Endothelial cell of umbilical vein (primary cell): ENCODE data around the gene NPIPA1. TPM values are rescaled to one million over a fixed set of nuclear protein-coding genes. Genes with fewer than 3 reads are reported as not detected.
"Not testable (repeated sequence)": the region's sequence is repeated elsewhere in the genome, so short reads cannot be mapped to it uniquely, and the experiment has no call there.

Source experiments
- BruUV-seq: library from RNA; stranded (reverse); fragments of 400-500 nt; replicated peaks from 2 replicates; lab custom pipeline; 2021; lab: Mats Ljungman, UMichigan
- CTCF ChIA-PET: fragments of 300-600, 350-600 bp; sonication (Branson Sonifier 250); formaldehyde crosslinking; loops from one replicate; lab custom pipeline; 2021; ENCODE audit warnings: antibody characterized with exemption, inconsistent platforms; lab: Charles Lee
- POLR2A ChIA-PET: fragments of 300-600, 350-600 bp; sonication (Branson Sonifier 250); formaldehyde crosslinking; loops from one replicate; lab custom pipeline; 2021; ENCODE audit warnings: antibody characterized with exemption, inconsistent platforms; lab: Charles Lee
- DNase-seq: peaks from one replicate; pipeline ENCODE4 v3.0.0-alpha.2; 2011; ENCODE audit warnings: low read depth, low spot score
- FAIRE-seq: peaks from 2 replicates; lab custom pipeline; 2011; peaks lifted over from hg19 to GRCh38; lab: Jason Lieb, UNC
- H2AFZ ChIP-seq: 2 replicates; pipeline ENCODE4 v1.6.0; 2012; ENCODE audit warnings: low read depth, low read length, control low read depth, inconsistent platforms
- H3K27ac ChIP-seq: 2 replicates; pipeline ENCODE4 v1.5.1; 2011; ENCODE audit warnings: low read depth, mild to moderate bottlenecking, control low read depth, low read length, moderate library complexity; ENCODE audit not compliant: insufficient read depth
- H3K27me3 ChIP-seq, 2 experiments: 2 replicates each; pipeline versions ENCODE4 v1.6.0 to v1.6.1; 2011; ENCODE audit warnings: low read length in 2 of 2, mixed read lengths in 1 of 2; ENCODE audit not compliant: control insufficient read depth in 2 of 2, insufficient read depth in 2 of 2
- H3K36me3 ChIP-seq, 2 experiments: 2 replicates in 1 of 2; 3 replicates in 1 of 2; pipeline ENCODE4 v1.5.1; 2011; ENCODE audit warnings: low read length in 2 of 2, mild to moderate bottlenecking in 1 of 2, moderate library complexity in 1 of 2; ENCODE audit not compliant: control insufficient read depth in 2 of 2, insufficient read depth in 2 of 2; ENCODE audit errors: extremely low read depth in 1 of 2
- H3K4me1 ChIP-seq: 3 replicates; pipeline ENCODE4 v1.5.1; 2011; ENCODE audit warnings: mild to moderate bottlenecking, low read length; ENCODE audit not compliant: control insufficient read depth, insufficient read depth; ENCODE audit errors: extremely low read depth
- H3K4me2 ChIP-seq: 2 replicates; pipeline ENCODE4 v1.6.1; 2011; ENCODE audit warnings: low read length, control low read depth, mixed read lengths; ENCODE audit not compliant: insufficient read depth
- H3K4me3 ChIP-seq, 3 experiments: fragments of 200-600 bp in 1 of 3; sonication (generic), shearing (Covaris generic) in 1 of 3; replicated peaks in 1 of 3; 2 replicates each; pipeline ENCODE4 v1.5.1; 2011 to 2016; ENCODE audit warnings: control low read depth in 3 of 3, low read length in 3 of 3, mild to moderate bottlenecking in 2 of 3, inconsistent platforms in 1 of 3, low read depth in 1 of 3, moderate library complexity in 1 of 3; ENCODE audit not compliant: insufficient read depth in 1 of 3
- H3K79me2 ChIP-seq: 2 replicates; pipeline ENCODE4 v1.6.0; 2012; ENCODE audit warnings: low read length, inconsistent platforms; ENCODE audit not compliant: control insufficient read depth, insufficient read depth
- H3K9ac ChIP-seq: replicated peaks from 2 replicates; pipeline ENCODE3; 2011; ENCODE audit warnings: low read length, control low read depth; ENCODE audit not compliant: insufficient read depth; ENCODE audit errors: extremely low read depth
- H3K9me1 ChIP-seq: replicated peaks from 3 replicates; pipeline ENCODE4 v1.6.0; 2011; ENCODE audit warnings: mild to moderate bottlenecking, low read length; ENCODE audit not compliant: control insufficient read depth, insufficient read depth; ENCODE audit errors: extremely low read depth
- H3K9me3 ChIP-seq: replicated peaks from 2 replicates; pipeline ENCODE4 v1.5.1; 2012; ENCODE audit warnings: low read length, inconsistent platforms; ENCODE audit not compliant: control insufficient read depth, insufficient read depth
- H4K20me1 ChIP-seq: replicated peaks from 2 replicates; pipeline ENCODE3; 2011; ENCODE audit warnings: mild to moderate bottlenecking, low read length; ENCODE audit not compliant: control insufficient read depth, insufficient read depth; ENCODE audit errors: extremely low read depth
- dilution Hi-C: fragments of 300-500 bp; cut with MboI; formaldehyde crosslinking; loops from one replicate; pipeline ENCODE4 v1.15.0; 2019; ENCODE audit warnings: low sequenced_read_pairs; ENCODE audit not compliant: extremely low pct_ligation_motif_present
- intact Hi-C: fragments of 100-400 bp; cut with micrococcal nuclease; formaldehyde crosslinking; loops from one replicate; pipeline ENCODE4 v1.10.0; 2022
- polyA plus RNA-seq, 4 experiments: library from polyadenylated mRNA; depleted of rRNA in 3 of 4; stranded (reverse) in 3 of 4; unstranded in 1 of 4; fragments of >200 nt; gene quantifications; 2 replicates each; pipeline versions ENCODE4 v1.2.1 to v1.2.3, GENCODE V29; 2011 to 2012; ENCODE audit warnings: missing spikeins in 1 of 4
- total RNA-seq: library from RNA; stranded (reverse); gene quantifications from 2 replicates; pipeline ENCODE4 v1.2.3, GENCODE V29; 2021

NPIPA1 gene
- total and polyA plus RNA-seq, 2 donors (not counting 3 experiments of a cell fraction or from before 2014, with no cell fraction given), result 53.2 to 96.1 TPM

- CTCF ChIA-PET, H2AFZ ChIP-seq, H3K9me1 ChIP-seq, BruUV-seq, H3K4me2 ChIP-seq, H3K4me1 ChIP-seq, H4K20me1 ChIP-seq, H3K27ac ChIP-seq, FAIRE-seq, H3K9ac ChIP-seq, dilution Hi-C loops, H3K9me3 ChIP-seq, H3K36me3 ChIP-seq, H3K27me3 ChIP-seq, H3K4me3 ChIP-seq, DNase-seq: not testable (repeated sequence)
- POLR2A ChIA-PET, result interaction anchor here (0.7 kb wide), 1 partner anchor 75 kb away, joined by 4 read pairs; no protein-coding TSS in a partner anchor
- peaks cover 11% of the 10 kb centered on the region for H3K79me2 ChIP-seq
- intact Hi-C loops, result loop anchor here (5.0 to 10.0 kb wide), 2 partner anchors 41 to 83 kb away; partner anchors contain the start of gene NTAN1
Measured at GRCh38 chr16:14971621-14972228, 34.5 kb downstream of the NPIPA1 start.

DNA sequence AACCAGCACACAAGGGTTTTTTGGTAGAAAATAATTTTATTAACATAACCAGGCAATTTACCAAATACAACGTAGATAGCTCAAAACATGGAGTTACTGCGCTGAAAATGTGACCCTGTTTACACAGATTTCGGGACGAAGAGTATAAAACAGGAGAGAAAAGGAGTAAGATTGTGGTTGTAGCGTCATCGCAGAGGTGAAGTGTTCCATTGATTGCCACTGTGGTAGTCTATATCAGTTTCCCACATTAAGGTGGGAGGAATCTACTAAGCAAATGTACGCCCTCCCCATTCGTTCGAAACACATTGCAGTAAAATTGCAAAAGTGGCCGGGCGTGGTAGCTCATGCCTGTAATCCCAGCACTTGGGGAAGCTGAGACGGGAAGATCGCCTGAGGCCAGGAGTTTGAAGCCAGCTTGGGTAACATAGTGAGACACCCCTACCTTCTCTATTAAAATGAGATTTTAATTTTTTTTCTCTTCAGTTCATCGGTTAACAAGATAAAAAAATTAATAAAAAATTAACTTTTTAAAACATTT, 36.6 kb downstream of the NPIPA1 start:
- H2AFZ ChIP-seq, H3K4me1 ChIP-seq, BruUV-seq, DNase-seq, H3K36me3 ChIP-seq, H3K9ac ChIP-seq, H3K27me3 ChIP-seq, H3K9me3 ChIP-seq, CTCF ChIA-PET, POLR2A ChIA-PET, H3K9me1 ChIP-seq, H3K27ac ChIP-seq, H4K20me1 ChIP-seq, FAIRE-seq, dilution Hi-C loops: not testable (repeated sequence)
- intact Hi-C loops, result loop anchor here (5.0 to 10.0 kb wide), 2 partner anchors 38 to 81 kb away; partner anchors contain the start of gene NTAN1
- Histone ChIP-seq H3K4me2 (peak overlapping the region; percentile 71), H3K4me3 (peak overlapping the region in 2 of 3 experiments; percentile 76 to 93), H3K79me2 (peaks cover 16% of the 10 kb centered on the region)

- H3K27me3 ChIP-seq, H3K4me1 ChIP-seq, H3K27ac ChIP-seq, FAIRE-seq, H3K36me3 ChIP-seq, BruUV-seq, H4K20me1 ChIP-seq, H3K9me1 ChIP-seq, H3K9me3 ChIP-seq, dilution Hi-C loops, POLR2A ChIA-PET: not testable (repeated sequence)
- Histone ChIP-seq H3K9ac (peak overlapping the region; percentile 81), H3K4me3 (peak overlapping the region; percentile 76 to 94 (median 93)), H3K4me2 (peak overlapping the region; percentile 71), H3K79me2 (peaks cover 18% of the 10 kb centered on the region), H2AFZ (peak overlapping the region; percentile 95)
- peak; percentile 57 for DNase-seq
- intact Hi-C loops, result loop anchor here (5.0 to 10.0 kb wide), 2 partner anchors 38 to 81 kb away; partner anchors contain the start of gene NTAN1
- CTCF ChIA-PET, result interaction anchor here (1.0 kb wide), 1 partner anchor 60 kb away, joined by 3 read pairs; no protein-coding TSS in a partner anchor
Measured at GRCh38 chr16:14974331-14974655, 37.0 kb downstream of the NPIPA1 start.
